GM19324 (cell line): ENCODE measurements around the gene WIPI1.

Experiments
- ATAC-seq: cut with Tn5 transposase; IDR thresholded peaks from one replicate; pipeline ENCODE4 v1.9.1; 2021; ENCODE audit warnings: mild to moderate bottlenecking, moderate library complexity; ENCODE audit not compliant: unreplicated experiment, low FRiP score

The WIPI1 gene

GRCh38 chr17:68461122-68461539, 3.8 kb upstream of the WIPI1 start:
- no peak for ATAC-seq

GRCh38 chr17:68460715-68461114, 3.4 kb upstream of the WIPI1 start:
- no peak for ATAC-seq

- no peak for ATAC-seq
Measured at GRCh38 chr17:68460146-68460545, 2.9 kb upstream of the WIPI1 start.

GRCh38 chr17:68459037-68459639, 1.8 kb upstream of the WIPI1 start:
- ATAC-seq: no peak

- no peak for ATAC-seq
Measured at GRCh38 chr17:68458260-68459036, 1.2 kb upstream of the WIPI1 start.

GRCh38 chr17:68457539-68458259, 403 bp upstream of the WIPI1 start:
- peak; percentile 87 for ATAC-seq

GRCh38 chr17:68456339-68457167, 743 bp downstream of the WIPI1 start:
- no peak for ATAC-seq

GRCh38 chr17:68455901-68456338, 1.4 kb downstream of the WIPI1 start:
- no peak for ATAC-seq

- ATAC-seq: no peak
Measured at GRCh38 chr17:68453991-68454665, 3.2 kb downstream of the WIPI1 start.

- no peak for ATAC-seq
Measured at GRCh38 chr17:68452724-68453290, 4.5 kb downstream of the WIPI1 start.

GRCh38 chr17:68451670-68452354, 5.5 kb downstream of the WIPI1 start:
- no peak for ATAC-seq

GRCh38 chr17:68450801-68451200, 6.5 kb downstream of the WIPI1 start:
- ATAC-seq: no peak

- no peak for ATAC-seq
Measured at GRCh38 chr17:68450391-68450790, 6.9 kb downstream of the WIPI1 start.

- ATAC-seq: no peak
Measured at GRCh38 chr17:68449021-68449739, 8.1 kb downstream of the WIPI1 start.

GRCh38 chr17:68446626-68447041, 10.7 kb downstream of the WIPI1 start:
- no peak for ATAC-seq

- no peak for ATAC-seq
Measured at GRCh38 chr17:68445671-68446070, 11.6 kb downstream of the WIPI1 start.

- no peak for ATAC-seq
Measured at GRCh38 chr17:68443972-68444464, 13.3 kb downstream of the WIPI1 start.

- ATAC-seq: no peak
Measured at GRCh38 chr17:68441070-68441770, 16.1 kb downstream of the WIPI1 start.
